Stimulated activated CD4-positive, alpha-beta T cell treated with anti-CD3 and anti-CD28 coated beads, Interleukin-4, amount 100 ng/mL, for 4 hours (primary cell): ENCODE measurements around the gene SERPINF2.
"Not testable (repeated sequence)": the region's sequence is repeated elsewhere in the genome, so short reads cannot be mapped to it uniquely, and the experiment has no call there.

Source experiments
- DNase-seq, 2 experiments: peaks; one replicate each; pipeline ENCODE4 v3.0.0-alpha.2; 2020

The SERPINF2 gene

GRCh38 chr17:1764705-1765104, 22.0 kb downstream of the SERPINF2 start:
- not testable (repeated sequence) for DNase-seq

DNA sequence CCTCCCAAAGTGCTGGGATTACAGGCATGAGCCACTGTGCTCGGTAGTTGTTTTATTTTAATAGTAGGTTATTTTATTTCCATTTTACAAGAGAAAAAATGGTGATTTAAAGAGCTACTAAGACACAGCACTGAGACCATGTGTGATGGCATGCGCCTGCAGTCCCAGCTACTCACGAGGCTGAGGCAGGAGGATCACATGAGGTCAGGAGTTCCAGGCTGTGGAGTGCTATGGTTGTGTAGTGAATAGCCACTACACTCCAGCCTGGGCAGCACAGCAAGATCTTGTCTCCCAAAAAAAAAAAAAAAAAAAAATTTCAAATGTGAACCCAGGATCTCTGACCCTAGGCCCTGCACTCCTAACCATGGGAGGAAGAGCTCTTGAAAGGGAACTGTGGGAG, 22.9 kb downstream of the SERPINF2 start:
- no peak for DNase-seq

GRCh38 chr17:1766382-1767135, 23.9 kb downstream of the SERPINF2 start:
- DNase-seq = no peak

DNA sequence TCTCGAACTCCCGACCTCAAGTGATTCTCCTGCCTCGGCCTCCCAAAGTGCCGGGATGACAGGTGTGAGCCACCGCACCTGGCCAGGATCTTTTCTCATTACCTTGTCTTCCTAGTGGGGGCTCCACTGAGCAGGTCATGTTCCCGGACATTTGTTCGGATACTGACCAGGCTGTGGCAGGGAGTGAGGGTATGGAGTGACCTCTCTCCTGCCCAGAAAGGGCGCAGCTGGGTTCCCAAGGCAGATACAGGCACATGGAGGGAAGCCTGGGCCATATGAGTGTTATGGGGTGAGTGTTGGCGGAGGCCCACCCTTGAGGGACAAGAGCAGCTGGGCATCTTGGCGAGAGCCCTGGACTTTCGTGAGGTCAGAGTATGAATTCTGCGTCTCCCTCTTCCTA, 24.7 kb downstream of the SERPINF2 start:
- DNase-seq = no peak

DNA sequence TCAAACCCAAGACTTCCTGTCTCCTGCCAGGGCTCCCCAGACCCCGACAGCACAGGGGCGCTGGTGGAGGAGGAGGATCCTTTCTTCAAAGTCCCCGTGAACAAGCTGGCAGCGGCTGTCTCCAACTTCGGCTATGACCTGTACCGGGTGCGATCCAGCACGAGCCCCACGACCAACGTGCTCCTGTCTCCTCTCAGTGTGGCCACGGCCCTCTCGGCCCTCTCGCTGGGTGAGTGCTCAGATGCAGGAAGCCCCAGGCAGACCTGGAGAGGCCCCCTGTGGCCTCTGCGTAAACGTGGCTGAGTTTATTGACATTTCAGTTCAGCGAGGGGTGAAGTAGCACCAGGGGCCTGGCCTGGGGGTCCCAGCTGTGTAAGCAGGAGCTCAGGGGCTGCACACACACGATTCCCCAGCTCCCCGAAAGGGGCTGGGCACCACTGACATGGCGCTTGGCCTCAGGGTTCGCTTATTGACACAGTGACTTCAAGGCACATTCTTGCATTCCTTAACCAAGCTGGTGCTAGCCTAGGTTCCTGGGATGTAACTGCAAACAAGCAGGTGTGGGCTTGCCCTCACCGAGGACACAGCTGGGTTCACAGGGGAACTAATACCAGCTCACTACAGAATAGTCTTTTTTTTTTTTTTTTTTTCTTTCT, 27.3 kb downstream of the SERPINF2 start:
- no peak for DNase-seq

DNA sequence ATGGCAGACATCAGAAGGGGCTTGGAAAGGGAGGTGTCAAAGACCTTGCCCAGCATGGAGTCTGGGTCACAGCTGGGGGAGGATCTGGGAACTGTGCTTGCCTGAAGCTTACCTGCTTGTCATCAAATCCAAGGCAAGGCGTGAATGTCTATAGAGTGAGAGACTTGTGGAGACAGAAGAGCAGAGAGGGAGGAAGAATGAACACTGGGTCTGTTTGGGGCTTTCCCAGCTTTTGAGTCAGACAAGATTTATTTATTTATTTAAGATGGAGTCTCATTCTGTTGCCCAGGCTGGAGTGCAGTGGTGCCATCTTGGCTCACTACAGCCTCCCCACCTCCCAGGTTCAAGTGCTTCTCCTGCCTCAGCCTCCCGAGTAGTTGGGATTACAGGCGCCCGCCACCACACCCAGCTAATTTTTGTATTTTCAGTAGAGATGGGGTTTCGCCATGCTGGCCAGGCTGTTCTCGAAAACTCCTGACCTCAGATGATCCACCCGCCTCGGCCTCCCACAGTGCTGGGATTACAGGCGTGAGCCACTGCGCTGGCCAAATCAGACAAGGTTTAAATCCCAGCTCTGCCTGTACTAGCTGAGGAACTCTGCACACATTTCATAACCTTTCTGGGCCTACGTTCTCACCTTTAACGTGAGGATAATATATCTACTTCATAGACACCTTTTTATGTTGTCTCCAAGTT, 30.5 kb downstream of the SERPINF2 start:
- not testable (repeated sequence) for DNase-seq

DNA sequence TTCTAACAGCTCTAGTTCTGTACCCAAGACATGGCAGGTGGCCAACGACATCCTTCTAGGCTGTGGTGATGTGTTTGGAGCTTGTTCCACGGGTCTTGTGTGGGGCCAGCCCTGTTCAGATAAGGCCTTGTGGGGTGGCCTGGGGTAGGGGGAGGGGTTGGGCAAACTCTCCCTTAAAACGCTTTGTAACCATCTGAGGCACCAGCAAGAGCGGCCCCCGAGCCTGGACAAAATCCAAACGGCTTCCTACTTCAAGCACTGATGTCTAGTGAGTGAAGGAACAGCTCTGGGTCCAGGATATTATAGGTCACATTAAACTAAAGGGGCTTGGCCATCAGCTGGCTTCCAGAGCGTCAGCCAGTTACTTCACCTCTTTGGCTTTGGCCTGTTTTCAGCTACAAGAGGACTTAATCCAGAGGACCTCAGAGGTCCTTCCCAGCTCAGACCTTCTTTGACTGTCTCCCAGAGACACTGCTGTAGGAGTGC, 31.1 kb downstream of the SERPINF2 start:
- DNase-seq = no peak

DNA sequence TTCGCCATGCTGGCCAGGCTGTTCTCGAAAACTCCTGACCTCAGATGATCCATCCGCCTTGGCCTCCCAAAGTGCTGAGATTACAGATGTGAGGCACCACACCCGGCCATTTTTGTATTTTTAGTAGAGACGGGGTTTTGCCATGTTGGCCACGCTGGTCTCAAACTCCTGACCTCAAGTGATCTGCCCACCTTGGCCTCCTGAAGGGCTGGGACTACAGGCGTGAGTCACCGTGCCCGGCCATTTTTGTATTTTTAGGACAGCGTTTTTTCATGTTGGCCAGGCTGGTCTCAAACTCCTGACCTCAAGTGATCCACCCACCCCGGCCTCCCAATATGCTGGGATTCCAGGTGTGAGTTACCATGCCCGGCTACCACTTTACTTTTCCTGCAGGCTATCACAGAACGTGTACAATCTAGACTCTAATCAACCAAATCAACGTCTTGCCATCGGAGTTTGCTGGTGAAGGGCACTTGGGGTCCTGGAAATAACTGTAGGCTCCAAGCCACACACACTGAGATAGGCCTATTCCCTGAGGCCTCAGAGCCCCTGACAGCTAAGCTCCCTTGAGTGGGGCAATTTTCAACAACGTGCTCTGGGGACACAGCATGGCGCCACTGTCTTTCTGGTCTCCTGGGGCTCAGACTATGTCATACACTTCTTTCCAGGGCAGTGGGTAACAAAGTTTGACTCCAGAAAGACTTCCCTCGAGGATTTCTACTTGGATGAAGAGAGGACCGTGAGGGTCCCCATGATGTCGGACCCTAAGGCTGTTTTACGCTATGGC, 31.9 kb downstream of the SERPINF2 start:
- no peak for DNase-seq

DNA sequence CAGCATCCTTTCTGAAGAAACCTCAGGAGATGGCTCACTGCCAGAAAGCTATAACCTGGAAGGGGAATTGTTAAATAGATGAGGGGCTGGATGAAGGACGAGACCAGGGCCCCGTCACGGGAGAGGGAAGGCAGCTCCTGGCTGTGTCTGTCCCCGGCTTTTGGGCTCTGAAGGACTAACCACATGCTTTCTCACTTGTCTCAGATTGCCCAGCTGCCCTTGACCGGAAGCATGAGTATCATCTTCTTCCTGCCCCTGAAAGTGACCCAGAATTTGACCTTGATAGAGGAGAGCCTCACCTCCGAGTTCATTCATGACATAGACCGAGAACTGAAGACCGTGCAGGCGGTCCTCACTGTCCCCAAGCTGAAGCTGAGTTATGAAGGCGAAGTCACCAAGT, 33.7 kb downstream of the SERPINF2 start:
- DNase-seq = no peak

- no peak for DNase-seq
These were observed 34.2 kb downstream of the SERPINF2 start for GRCh38 chr17:1776857-1777256.

DNA sequence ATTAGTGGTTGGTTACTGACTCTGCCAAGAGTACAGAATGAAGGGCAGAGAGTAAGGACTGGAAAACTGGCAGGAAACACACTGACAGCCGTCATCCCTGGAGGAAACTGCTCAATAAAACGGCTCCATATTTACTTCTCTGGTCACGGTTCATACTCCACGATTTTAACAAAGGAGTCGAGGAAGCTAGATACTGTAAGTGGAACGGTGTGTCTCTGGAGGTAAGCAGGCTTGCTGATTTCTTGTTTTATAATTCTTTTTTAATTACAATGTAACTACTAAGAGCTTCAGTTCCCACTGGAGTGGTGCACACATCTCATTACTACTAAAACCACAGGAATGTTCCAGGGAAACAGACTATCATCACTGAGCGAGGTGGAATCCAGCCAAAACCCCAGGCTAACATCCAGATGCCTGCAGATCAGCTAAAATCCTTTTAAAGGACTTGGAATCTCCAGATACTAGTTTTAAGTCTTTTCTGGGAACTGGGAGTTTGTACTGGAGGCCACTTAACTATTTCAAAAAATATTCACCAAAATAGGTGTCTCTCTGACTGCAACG, 37.0 kb downstream of the SERPINF2 start:
- DNase-seq = no peak

GRCh38 chr17:1782171-1782567, 39.5 kb downstream of the SERPINF2 start:
- no peak for DNase-seq

GRCh38 chr17:1783271-1783670, 40.6 kb downstream of the SERPINF2 start:
- no peak for DNase-seq

DNA sequence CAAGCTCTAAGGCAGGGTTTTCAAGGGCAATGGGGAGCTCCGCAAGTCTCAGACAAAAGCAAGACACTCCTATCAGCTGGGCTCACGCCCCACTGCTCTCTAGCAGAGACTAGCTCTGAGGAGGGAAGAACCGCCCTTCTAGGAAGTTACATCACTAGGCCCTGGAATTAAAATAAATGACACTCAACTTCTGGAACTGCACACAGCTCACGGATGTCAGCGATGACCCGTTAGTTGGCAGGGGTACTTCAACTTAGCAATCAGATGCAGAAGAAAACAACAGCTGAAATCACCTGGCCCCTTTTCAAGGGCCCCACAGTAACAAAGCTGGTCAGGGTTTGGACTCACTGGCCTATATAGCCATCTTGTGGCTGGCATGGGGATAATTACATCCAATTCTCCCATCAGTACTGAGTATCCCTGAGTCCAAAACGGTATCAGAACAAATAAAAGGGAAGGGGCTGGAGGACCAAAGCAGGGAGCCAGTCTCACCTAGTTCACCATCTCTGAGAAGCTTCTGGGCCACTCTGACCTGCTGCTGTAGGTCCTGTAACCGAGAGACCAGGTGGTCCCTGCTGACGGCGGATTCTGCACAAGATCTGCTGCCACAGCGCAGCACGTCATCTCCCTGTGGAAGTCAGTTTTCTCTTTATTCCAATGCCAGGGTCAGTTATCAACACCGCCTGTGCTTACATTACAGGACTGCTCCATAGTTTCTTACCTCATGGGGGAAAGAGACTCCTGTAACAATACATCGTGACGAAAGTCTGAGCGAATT, 41.4 kb downstream of the SERPINF2 start:
- no peak for DNase-seq

DNA sequence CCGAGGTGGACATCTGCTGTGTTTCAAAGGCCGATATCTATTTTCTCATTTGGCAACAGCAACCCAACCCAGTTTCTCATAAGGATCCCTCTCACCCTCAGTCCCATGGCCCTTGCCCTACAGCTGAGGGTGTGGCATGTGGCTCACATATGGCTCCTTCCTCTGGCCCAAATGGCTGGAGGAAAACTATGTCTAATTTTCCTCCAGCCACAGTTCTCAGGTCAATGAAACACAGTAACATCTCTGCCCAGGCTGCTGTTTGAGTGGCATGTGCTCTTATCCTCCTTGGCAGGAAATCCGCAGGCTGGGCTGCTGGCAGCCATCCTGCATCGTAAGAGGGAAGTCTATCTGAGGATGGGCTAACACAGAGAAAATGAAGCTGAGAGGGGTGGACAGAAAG, 43.3 kb downstream of the SERPINF2 start:
- DNase-seq = no peak

GRCh38 chr17:1786708-1787107, 44.0 kb downstream of the SERPINF2 start:
- no peak for DNase-seq

- DNase-seq = no peak
These were observed 44.7 kb downstream of the SERPINF2 start for GRCh38 chr17:1787301-1787902.

DNA sequence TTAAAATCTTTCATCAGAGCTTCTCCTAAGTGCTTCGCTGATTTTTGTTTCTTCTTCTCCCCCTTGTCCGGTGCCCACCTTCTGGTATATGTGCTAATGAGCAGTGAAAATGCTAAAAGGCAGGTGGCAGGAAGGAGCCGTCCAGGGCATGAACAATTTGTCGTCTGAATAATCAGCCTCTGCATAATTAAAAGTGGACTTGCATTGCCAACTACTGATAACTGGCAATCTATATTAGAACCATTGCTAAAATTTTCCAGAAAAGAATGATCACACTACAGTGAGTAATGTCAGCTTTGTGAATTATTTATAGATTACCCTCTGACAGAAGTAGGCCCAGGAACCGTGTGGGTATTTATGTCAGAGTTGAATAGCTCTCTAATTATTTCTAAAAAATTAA, 47.3 kb downstream of the SERPINF2 start:
- DNase-seq = no peak

DNA sequence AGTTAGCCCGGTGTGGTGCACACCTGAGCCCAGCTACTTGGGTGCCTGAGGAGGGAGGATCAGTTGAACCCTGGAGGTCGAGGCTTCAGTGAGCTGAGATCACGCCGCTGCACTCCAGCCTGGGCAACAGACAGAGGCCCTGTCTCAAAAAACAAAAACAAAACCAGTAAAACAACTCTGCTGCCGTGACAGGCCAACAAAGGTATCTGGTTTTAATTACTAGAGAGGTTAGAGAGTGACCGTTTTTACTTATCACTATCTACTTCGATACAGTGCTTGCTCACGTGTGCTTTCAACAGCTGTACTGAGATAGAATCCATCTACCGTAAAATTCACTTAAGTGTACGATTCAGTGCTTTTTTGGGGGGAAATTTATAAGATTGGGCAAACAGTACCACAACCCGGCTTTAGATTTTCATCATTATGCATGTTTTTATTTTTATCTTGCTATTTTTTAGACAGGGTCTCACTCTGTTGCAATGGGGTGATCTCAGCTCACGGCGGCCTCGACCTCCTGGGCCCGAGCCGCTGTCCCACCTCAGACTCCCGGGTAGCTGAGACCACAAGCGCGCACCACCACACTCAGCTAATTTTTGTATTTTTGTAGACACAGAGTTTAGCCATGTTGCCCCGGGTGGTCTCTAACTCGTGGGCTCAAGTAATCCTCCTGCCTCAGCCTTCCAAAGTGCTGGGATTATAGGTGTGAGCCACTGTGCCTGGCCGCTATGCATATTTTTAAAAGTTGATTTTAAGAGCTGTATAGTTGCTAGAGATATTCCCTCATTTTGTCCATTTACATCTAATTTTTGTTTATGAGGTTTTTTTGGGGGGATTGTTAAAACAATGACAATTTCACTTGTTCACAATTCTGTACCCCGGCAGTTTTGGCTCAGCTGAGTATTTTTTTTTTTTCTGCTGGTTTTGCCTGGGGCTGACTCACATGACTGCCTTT, 50.1 kb downstream of the SERPINF2 start:
- no peak for DNase-seq

DNA sequence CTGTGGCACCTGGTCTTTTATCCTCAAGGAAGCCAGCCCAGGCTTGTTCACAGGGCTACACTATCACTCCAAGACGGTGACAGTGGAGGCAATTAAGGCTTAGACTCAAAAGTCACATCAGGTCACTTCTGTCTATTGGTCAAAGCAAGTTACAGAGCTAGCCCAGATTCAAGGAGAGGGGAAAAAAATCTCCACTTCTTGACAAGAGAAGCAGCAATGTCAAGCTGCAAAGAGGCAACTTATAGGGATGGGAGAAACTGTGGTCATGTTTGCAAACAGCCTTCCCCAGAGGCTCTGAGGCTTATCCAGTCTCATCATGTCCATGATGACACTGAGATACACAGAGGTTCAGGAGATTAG, 50.8 kb downstream of the SERPINF2 start:
- no peak for DNase-seq
